DMS 273 treated with DMSO at 0.1 percent for 48 hours (cell line): ENCODE measurements around the gene CLDN15.
"Not testable (repeated sequence)": the region's sequence is repeated elsewhere in the genome, so short reads cannot be mapped to it uniquely, and the experiment has no call there.

Source experiments
- DNase-seq: peaks from one replicate; lab custom pipeline; 2025; lab: John Stamatoyannopoulos, UW

CLDN15 gene

DNA sequence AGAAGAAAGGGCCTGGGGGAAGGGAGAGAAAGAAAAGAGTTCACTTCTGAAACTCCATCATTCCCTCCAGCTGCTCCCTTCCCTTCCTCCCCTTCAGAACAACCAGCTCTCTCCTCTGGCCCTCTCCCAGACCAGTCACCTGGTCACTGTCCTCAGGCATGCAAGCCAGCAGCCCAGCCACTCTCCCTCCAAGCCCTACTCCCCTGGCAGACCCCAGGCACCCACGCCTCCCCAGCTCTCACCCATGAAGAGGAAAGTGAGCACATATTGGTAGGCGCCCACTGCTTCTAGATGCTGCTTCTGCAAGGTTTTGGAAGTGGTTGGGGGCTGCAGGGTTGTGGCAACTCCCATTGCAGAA is 37.1 kb downstream of the CLDN15 start:
- no peak for DNase-seq

DNA sequence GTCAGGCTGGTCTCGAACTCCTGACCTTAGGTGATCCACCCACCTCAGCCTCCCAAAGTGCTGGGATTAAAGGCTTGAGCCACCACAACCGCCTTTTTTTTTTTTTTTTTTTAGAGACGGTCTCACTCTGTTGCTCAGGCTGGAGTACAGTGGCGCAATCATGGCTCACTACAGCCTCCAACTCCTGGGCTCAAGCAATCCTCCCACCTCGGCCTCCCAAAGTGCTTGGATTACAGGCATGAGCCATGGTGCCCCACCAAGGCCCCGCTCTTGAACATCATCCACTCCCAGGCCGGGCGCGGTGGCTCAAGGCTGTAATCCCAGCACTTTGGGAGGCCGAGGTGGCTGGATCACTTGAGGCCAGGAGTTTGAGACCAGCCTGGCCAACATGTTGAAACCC is 38.1 kb downstream of the CLDN15 start:
- not testable (repeated sequence) for DNase-seq

DNA sequence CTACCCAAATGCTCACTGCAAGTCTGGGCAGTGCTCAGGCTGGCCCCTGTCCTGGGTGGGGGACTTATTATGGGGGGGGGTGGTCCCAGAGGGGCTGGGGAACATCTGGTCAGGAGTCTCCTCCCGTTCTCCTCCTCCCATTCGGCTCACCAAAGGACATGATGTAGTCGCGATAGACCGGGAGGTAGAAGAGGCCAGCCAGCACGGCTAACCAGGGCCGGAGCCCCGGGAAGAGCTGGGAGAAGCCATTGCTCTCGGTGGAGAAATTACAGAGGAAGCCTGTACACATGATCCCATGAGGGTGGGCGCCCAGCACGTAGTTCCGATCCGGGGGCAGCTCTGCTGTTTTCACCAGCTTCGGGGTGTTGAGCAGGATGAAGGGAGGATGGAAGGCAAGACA is 39.1 kb downstream of the CLDN15 start:
- DNase-seq, result no peak

DNA sequence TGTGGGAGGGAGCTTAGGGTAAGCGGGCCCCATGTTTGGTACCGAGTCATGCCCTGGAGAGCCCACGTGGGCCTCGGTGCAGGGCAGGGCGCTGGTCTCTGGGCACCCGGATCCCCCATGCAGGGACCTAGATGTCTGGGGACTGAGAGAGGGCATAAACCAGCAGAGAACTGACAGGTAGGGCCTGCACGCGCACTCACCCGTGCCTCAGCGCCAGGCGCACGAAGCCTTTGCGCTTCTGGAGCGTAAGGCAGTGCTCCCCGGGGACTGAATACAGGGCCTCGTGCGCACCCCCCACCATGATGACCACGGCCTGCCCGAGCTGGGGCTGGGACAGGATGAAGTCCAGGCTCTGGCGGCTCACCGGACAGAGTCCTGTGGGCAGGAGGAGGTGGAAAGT is 39.6 kb downstream of the CLDN15 start:
- no peak for DNase-seq

DNA sequence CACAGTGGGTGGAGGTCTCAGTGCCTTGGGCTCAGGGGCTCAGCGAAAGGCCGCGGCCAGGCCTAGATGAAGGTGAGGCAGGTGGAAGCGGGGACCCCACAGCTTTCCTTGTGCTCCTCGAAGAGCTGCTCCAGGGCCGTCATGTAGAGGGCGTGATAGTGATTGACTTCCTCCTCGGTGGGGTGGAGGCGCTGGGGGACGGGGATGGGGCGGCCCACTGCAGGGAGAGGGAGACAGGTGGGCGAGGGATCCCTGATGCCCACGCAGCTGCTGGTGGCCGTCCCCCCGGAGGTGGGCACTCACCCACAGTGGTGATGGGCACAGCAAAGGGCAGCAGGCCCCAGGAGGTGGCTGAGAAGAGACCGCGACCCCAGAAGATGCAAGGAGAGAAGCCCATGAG is 41.7 kb downstream of the CLDN15 start:
- no peak for DNase-seq

DNA sequence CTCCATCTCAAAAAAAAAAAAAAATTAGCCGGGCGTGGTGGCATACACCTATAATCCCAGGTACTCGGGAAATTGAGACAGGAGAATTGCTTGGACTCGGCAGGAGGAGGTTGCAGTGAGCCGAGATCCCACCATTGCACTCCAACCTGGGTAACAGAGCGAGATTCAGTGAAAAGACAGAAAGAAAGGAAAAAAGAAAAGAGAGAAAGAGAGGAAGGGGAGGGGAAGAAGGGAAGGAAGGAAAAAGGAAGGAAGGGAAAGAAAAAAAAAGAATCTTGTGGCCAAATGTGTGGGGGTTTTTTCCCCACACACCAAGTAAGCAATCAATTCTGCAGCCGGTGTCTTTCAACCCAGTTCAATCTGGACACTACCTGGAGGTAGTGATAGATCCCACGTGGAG is 48.5 kb downstream of the CLDN15 start:
- no peak for DNase-seq

DNA sequence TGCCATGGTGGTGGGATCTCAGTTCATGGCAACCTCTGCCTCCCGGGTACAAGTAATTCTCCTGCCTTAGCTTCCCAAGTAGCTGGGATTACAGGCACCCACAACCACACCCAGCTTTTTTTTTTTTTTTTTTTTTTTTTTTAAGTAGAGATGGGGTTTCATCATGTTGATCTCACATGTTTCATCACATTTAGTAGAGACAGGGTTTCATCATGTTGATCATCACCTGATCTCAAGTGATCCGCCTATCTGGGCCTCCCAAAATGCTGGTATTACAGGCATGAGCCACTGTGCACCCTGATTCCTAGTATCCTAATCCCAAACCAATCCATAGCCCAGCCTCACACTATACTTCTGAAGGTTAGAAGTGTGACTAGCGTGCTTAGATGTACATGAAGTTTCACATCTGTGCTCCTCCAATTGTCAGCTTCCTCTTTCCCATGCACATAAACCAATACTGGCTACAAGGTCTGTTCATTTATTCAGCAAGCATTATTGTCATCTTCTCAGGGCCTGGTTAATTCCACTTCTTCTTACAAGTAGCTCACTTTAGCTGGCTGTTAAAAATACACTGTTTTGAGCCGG is 50.7 kb downstream of the CLDN15 start:
- DNase-seq, result no peak

DNA sequence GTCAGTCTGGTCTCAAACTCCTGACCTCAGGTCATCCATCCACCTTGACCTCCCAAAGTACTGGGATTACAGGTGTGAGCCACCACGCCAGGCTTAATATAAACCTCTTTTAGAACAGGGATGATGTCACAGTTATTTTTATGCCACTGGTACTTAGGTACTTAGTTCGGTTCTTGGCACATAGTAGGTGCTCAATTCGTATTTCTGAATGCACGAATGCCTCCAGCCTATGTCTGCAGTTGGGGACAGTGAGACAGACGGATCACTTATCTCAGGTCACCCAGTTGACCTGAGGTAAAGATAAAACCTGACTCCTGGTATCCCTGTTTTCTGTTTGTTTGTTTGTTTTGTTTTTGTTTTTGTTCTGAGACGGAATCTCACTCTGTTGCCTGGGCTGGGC is 51.4 kb downstream of the CLDN15 start:
- DNase-seq, result no peak

DNA sequence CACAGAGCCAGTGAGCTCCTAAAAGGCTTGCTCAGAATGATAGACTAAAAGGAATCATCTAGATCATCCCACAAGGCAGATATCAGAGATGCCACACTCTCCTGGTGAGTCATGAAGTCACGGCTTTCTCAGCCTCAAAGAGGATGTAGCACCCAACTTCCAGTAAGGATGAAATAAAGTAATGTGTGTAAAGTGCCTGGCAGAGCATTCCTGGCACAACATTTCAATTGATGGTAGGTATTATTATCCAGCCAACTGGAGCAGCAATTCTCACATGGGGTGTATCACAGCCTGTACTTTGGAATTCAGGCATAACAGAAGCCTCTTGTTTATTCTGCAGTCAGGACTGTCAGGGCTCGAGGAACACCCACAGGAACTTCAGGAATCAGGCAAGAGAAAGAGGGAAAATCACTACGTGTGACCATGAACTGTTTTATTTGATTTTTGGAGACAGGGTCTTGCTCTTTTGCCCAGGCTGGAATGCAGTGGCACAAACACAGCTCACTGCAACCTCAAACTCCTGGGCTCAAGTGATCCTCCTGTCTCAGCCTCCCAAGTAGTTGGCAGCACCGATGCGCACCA is 52.3 kb downstream of the CLDN15 start:
- no peak for DNase-seq
